Sigmoid colon (tissue), 4 donors: Measurements from ENCODE around the gene SYNCRIP.

Experiments used
- CTCF ChIP-seq, 4 experiments: fragments of 450-650 bp in 3 of 4; fragments of 200-600 bp in 1 of 4; IDR thresholded peaks; one replicate each; pipeline ENCODE4 v1.5.1; 2016 to 2019; ENCODE audit warnings: antibody characterized with exemption in 4 of 4, mild to moderate bottlenecking in 3 of 4, moderate library complexity in 2 of 4
- EP300 ChIP-seq, 4 donors: sonication (generic); formaldehyde crosslinking; IDR thresholded peaks; one replicate each; pipeline ENCODE4 v1.6.1; 2017; ENCODE audit warnings: antibody characterized with exemption in 4 of 4
- POLR2A ChIP-seq, 2 donors: fragments of 450-650 bp; IDR thresholded peaks; one replicate each; pipeline ENCODE4 v1.6.1; 2016; ENCODE audit warnings: antibody characterized with exemption in 2 of 2, mild to moderate bottlenecking in 2 of 2, moderate library complexity in 2 of 2
- POLR2AphosphoS5 ChIP-seq, 4 donors: sonication (generic); formaldehyde crosslinking; IDR thresholded peaks; one replicate each; pipeline ENCODE4 v1.6.1; 2017; ENCODE audit warnings: antibody characterized with exemption in 4 of 4

- TF ChIP-seq POLR2A (IDR thresholded peaks at IDR 0.05), result no peak
- TF ChIP-seq CTCF (IDR thresholded peaks at IDR 0.05), result no peak
- no peak for TF ChIP-seq EP300 (IDR thresholded peaks at IDR 0.05)
- TF ChIP-seq POLR2AphosphoS5 (IDR thresholded peaks at IDR 0.05), result no peak
Measured at GRCh38 chr6:85684133-85684808, 41.6 kb upstream of the SYNCRIP start.
